ENCODE results near the gene MTHFD1L. TPM values are rescaled to one million over a fixed set of nuclear protein-coding genes. Genes with fewer than 3 reads are reported as not detected.

The MTHFD1L gene
- total and polyA plus RNA-seq, 5 experiments from 2014 or later = 3.8 to 20.1 (median 8.3) TPM

DNA sequence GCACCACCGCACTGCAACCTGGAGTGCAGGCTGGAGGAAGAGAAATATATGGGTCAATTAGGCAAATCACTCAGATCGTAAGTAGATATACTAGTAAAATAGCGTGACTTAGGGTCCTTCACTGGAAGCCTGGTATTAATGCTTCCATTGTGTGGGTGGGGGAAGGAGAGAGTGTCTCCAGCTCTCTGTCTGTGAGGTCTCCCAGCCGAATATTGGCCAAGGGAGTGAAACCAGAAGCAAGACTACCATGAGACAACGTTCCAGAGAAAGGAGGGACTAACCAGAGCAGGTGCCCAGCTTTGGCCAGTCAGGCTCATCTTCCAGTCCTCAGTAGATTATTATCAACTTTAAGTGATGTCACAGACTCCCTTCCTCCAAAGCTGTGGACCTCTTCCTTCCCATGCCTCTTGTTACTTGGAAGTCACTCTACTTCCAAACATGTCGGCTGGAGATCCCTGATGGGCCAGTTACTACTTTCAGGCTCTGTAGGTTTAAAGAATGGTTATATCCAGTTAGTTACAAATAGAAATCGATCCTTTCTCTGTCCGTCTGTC, 28.8 kb downstream of the MTHFD1L start:
- ATAC-seq = no peak
- Mint-ChIP-seq H3K27me3 (no peaks in the 10 kb centered on the region), H3K27ac (peak overlapping the region in 2 of 10 donors; percentile 3 to 11), H3K4me3 (peak overlapping the region in 1 of 10 donors; percentile 25), H3K36me3 (peaks cover 0 to 12% (median 0%) of the 10 kb centered on the region in 3 donors), H3K4me1 (peaks cover 5 to 18% (median 15%) of the 10 kb centered on the region in 4 donors), H3K9me3 (no peaks in the 10 kb centered on the region)
- POLR2A ChIA-PET = no interaction called here
- no peak for DNase-seq

DNA sequence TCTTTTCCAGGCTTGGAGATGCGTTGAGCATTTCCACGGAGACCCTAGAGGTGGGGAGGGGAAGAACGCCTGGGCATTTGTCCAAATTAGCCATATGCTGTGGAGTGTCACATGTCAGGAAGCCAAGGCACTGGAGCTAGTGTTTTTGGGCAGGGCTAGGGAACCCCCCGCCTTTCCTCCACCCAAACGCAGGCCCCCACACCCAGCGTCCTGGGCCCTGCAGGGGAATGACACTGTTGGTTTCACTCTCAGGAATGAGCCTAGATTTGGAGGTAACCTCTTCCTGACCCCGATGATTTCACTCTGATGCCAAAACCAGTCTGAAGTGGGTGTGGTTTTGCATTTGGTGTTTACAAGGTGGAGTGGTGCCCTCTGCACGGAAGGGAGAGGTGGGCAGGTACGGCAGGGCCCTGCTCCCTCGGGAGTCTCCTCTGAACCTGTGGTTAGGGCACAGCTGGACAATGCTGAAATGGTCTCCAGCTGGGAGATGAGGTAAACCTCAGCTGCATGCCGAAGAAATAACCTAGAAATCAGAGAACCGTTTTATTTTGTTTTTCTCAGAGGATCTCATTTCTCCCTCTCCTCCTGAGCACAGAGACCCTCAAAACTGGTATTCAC, 29.5 kb downstream of the MTHFD1L start:
- no peaks in the 10 kb centered on the region for H3K27me3 Mint-ChIP-seq
- ATAC-seq = peak in 1 of 2 donors; percentile 42
- no peaks in the 10 kb centered on the region for H3K9me3 Mint-ChIP-seq
- DNase-seq = no peak
- H3K4me1 Mint-ChIP-seq = peaks cover 5 to 18% (median 15%) of the 10 kb centered on the region in 4 donors
- H3K4me3 Mint-ChIP-seq = peak overlapping the region in 2 of 10 donors; percentile 25 to 42
- peaks cover 0 to 8% (median 0%) of the 10 kb centered on the region in 3 donors for H3K36me3 Mint-ChIP-seq
- H3K27ac Mint-ChIP-seq = peak overlapping the region in 5 of 10 donors; percentile 29 to 65 (median 37)
- POLR2A ChIA-PET = no interaction called here

DNA sequence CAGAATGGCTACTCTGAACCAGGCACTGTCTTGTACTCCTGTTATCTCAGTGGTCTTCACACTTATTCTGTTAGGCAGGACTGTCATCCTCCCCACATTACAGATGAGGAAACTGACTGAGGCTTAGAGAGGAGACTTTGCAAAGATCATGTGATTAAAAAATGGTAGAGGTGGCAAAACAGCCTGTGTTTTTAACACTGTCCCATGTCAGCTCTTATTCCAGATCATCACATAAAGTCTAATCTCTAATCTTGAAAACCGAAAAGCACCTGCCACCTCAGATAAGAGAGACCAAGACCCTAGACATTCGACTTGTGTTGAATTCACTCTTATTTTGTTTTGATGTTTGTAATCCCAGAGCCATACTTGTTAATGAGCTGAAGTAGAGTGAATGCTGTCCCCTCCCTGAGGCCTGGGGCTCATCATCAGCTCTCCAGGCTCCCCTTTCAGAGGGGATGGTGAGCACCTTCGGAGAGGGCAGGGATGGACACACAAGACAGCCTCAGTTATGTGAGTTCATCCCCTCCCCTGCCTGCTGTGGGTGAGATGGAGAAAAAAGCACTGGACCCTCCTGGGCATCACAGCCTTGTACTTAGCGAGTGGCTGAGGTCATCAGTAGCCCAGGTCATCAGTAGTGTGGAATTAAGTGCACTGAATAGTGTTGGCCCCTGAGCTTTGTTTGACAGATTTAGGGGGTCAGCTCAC, 30.6 kb downstream of the MTHFD1L start:
- POLR2A ChIA-PET = interaction anchor here (0.7 kb wide), 1 partner anchor 9 kb away, joined by 7 read pairs; no protein-coding TSS in a partner anchor
- Mint-ChIP-seq H3K27me3 (no peaks in the 10 kb centered on the region), H3K4me3 (no peak overlapping the region), H3K27ac (no peak overlapping the region), H3K4me1 (peaks cover 5 to 18% (median 15%) of the 10 kb centered on the region in 4 donors), H3K36me3 (peaks cover 0 to 11% (median 0%) of the 10 kb centered on the region in 3 donors), H3K9me3 (no peaks in the 10 kb centered on the region)
- no peak for ATAC-seq
- DNase-seq = no peak

- H3K4me3 Mint-ChIP-seq = no peak overlapping the region
- POLR2A ChIA-PET = no interaction called here
- no peaks in the 10 kb centered on the region for H3K27me3 Mint-ChIP-seq
- H3K27ac Mint-ChIP-seq = no peak overlapping the region
- H3K36me3 Mint-ChIP-seq = peaks cover 0 to 11% (median 0%) of the 10 kb centered on the region in 3 donors
- DNase-seq (no peak), ATAC-seq (no peak)
- no peaks in the 10 kb centered on the region for H3K9me3 Mint-ChIP-seq
- peaks cover 5 to 18% (median 15%) of the 10 kb centered on the region in 4 donors for H3K4me1 Mint-ChIP-seq
Measured at GRCh38 chr6:150897400-150897943, 32.0 kb downstream of the MTHFD1L start.

GRCh38 chr6:150898399-150899170, 33.1 kb downstream of the MTHFD1L start:
- POLR2A ChIA-PET = no interaction called here

GRCh38 chr6:150899231-150899630, 33.7 kb downstream of the MTHFD1L start:
- peaks cover 5 to 18% (median 15%) of the 10 kb centered on the region in 4 donors for H3K4me1 Mint-ChIP-seq
- no peak overlapping the region for H3K4me3 Mint-ChIP-seq
- no peak for ATAC-seq
- H3K9me3 Mint-ChIP-seq = no peaks in the 10 kb centered on the region
- H3K27me3 Mint-ChIP-seq = no peaks in the 10 kb centered on the region
- no peak for DNase-seq
- POLR2A ChIA-PET = no interaction called here
- no peak overlapping the region for H3K27ac Mint-ChIP-seq
- H3K36me3 Mint-ChIP-seq = peaks cover 0 to 11% (median 0%) of the 10 kb centered on the region in 3 donors

More at GRCh38 chr6:150898399-150899170, 33.1 kb downstream of the MTHFD1L start:
- DNase-seq (no peak), ATAC-seq (no peak)
- no peaks in the 10 kb centered on the region for H3K9me3 Mint-ChIP-seq
- no peaks in the 10 kb centered on the region for H3K27me3 Mint-ChIP-seq
- peaks cover 0 to 11% (median 0%) of the 10 kb centered on the region in 3 donors for H3K36me3 Mint-ChIP-seq
- no peak overlapping the region for H3K4me3 Mint-ChIP-seq
- peaks cover 5 to 18% (median 15%) of the 10 kb centered on the region in 4 donors for H3K4me1 Mint-ChIP-seq
- no peak overlapping the region for H3K27ac Mint-ChIP-seq

GRCh38 chr6:150900049-150900448, 34.5 kb downstream of the MTHFD1L start:
- POLR2A ChIA-PET = interaction anchor here (0.6 kb wide), 1 partner anchor 317 kb away, joined by 4 read pairs; no protein-coding TSS in a partner anchor
- DNase-seq = no peak
- Mint-ChIP-seq H3K4me1 (peaks cover 4 to 13% (median 12%) of the 10 kb centered on the region in 4 donors), H3K4me3 (no peak overlapping the region), H3K36me3 (peaks cover 0 to 11% (median 0%) of the 10 kb centered on the region in 3 donors), H3K9me3 (no peaks in the 10 kb centered on the region), H3K27ac (peak overlapping the region in 1 of 10 donors; percentile 20), H3K27me3 (no peaks in the 10 kb centered on the region)
- no peak for ATAC-seq

DNA sequence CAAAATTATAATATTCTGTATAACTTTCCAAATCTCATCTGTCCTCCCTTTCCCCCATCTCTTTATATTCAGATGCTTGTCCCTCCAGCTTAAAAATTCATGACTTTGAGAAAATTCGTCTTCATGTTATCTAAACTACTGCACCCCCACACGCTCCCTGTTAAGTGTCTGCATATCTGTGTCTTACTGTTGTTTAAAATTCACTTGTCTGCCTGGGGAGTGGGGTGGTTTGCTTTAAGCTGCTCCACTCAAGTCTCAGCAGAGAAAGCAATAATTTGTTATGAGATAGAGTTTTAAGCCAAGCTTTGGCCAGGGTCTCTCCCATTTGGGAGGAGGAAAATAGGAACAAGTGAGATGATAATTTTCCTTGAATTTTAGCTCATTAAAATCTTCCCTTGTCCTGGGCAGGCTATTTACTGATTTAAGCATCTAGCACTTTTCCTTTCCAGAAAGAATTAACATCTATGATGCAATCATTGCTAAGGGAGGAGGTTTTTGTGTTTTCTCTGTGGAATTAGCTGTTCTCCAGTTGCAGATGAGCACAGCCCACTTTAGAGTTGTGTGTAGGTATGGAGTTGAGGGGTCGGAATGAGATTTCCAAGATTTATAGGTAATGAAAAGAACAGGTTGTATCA, 36.8 kb downstream of the MTHFD1L start:
- POLR2A ChIA-PET = no interaction called here

DNA sequence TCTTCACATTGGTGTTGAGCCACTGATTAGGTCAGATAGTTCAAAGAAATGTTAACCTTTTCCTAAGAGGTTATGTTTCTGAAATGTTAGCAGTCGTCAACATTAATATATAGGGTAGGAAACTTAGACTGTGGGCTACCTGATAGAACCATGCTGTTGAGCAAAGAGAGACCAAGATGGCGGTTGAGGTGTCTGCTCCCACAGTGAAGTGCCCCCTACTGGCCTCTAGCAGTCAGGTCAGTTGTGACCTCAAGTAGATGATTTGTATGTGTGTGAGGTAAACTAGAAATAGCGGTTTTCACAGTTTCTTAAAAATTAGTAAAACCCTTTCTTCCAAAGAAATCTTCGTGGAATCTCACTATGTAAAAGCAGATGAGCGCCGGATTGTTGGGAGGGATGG, 40.3 kb downstream of the MTHFD1L start:
- no peak for ATAC-seq
- Mint-ChIP-seq H3K27ac (no peak overlapping the region), H3K27me3 (no peaks in the 10 kb centered on the region), H3K9me3 (no peaks in the 10 kb centered on the region), H3K36me3 (peaks cover 3 to 13% (median 9%) of the 10 kb centered on the region in 3 donors), H3K4me3 (no peak overlapping the region), H3K4me1 (no peaks in the 10 kb centered on the region)
- DNase-seq = no peak
- POLR2A ChIA-PET = no interaction called here

More for the DNA sequence above, 36.8 kb downstream of the MTHFD1L start:
- peaks cover 0 to 19% (median 3%) of the 10 kb centered on the region in 3 donors for H3K36me3 Mint-ChIP-seq
- no peak for ATAC-seq
- no peak overlapping the region for H3K27ac Mint-ChIP-seq
- no peaks in the 10 kb centered on the region for H3K27me3 Mint-ChIP-seq
- DNase-seq = no peak
- no peaks in the 10 kb centered on the region for H3K4me1 Mint-ChIP-seq
- H3K4me3 Mint-ChIP-seq = no peak overlapping the region
- no peaks in the 10 kb centered on the region for H3K9me3 Mint-ChIP-seq

DNA sequence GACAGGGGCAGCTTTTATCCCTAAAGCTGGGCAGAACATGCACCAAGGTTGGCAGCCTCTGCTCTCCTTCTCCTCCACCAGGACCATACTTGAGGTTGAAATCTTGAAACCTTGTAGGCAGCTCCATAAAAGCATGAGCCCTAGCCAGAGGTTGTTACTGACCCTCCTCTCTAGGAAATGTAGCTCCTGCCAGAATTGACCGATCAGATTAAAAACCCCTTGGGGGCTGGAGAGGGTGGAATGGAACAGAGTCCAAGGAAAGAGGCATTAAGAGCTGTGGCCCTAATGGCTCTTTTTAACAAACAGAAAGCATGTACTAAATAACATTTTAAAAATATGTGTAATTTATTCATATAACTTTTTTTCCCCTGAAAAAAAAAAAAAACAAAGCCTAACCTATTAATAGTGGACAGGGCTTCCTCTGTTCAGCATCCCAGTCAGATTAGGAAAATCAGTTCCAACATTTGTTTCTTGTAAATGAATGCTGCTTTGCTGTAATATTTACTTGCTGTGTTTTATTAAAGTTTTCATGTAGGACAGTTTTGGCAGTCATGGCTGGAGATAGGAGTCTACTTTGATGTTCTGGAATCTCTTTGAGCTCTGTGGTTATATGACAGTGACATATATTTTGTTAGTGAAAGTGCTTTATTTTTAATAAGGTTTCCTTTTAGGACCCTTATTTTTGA, 41.3 kb downstream of the MTHFD1L start:
- peaks cover 9 to 17% (median 17%) of the 10 kb centered on the region in 3 donors for H3K36me3 Mint-ChIP-seq
- no peak for ATAC-seq
- POLR2A ChIA-PET = no interaction called here
- H3K4me1 Mint-ChIP-seq = no peaks in the 10 kb centered on the region
- H3K27ac Mint-ChIP-seq = no peak overlapping the region
- H3K27me3 Mint-ChIP-seq = no peaks in the 10 kb centered on the region
- H3K9me3 Mint-ChIP-seq = peaks cover 0 to 9% (median 0%) of the 10 kb centered on the region in 9 donors
- H3K4me3 Mint-ChIP-seq = no peak overlapping the region
- DNase-seq = no peak

GRCh38 chr6:150907383-150907782, 41.9 kb downstream of the MTHFD1L start:
- DNase-seq = no peak
- no peaks in the 10 kb centered on the region for H3K27me3 Mint-ChIP-seq
- H3K9me3 Mint-ChIP-seq = peaks cover 0 to 10% (median 0%) of the 10 kb centered on the region in 9 donors
- no peaks in the 10 kb centered on the region for H3K4me1 Mint-ChIP-seq
- peaks cover 11 to 20% (median 17%) of the 10 kb centered on the region in 3 donors for H3K36me3 Mint-ChIP-seq
- H3K4me3 Mint-ChIP-seq = no peak overlapping the region
- no peak for ATAC-seq
- H3K27ac Mint-ChIP-seq = no peak overlapping the region
- POLR2A ChIA-PET = no interaction called here
